Endothelial cell of umbilical vein (primary cell): ENCODE measurements around the gene OCA2. TPM values are rescaled to one million over a fixed set of nuclear protein-coding genes. Genes with fewer than 3 reads are reported as not detected.

Source experiments
- BruUV-seq: library from RNA; stranded (reverse); fragments of 400-500 nt; replicated peaks from 2 replicates; lab custom pipeline; 2021; lab: Mats Ljungman, UMichigan
- CTCF ChIA-PET: fragments of 300-600, 350-600 bp; sonication (Branson Sonifier 250); formaldehyde crosslinking; loops from one replicate; lab custom pipeline; 2021; ENCODE audit warnings: antibody characterized with exemption, inconsistent platforms; lab: Charles Lee
- POLR2A ChIA-PET: fragments of 300-600, 350-600 bp; sonication (Branson Sonifier 250); formaldehyde crosslinking; loops from one replicate; lab custom pipeline; 2021; ENCODE audit warnings: antibody characterized with exemption, inconsistent platforms; lab: Charles Lee
- DNase-seq: peaks from one replicate; pipeline ENCODE4 v3.0.0-alpha.2; 2011; ENCODE audit warnings: low read depth, low spot score
- FAIRE-seq: peaks from 2 replicates; lab custom pipeline; 2011; peaks lifted over from hg19 to GRCh38; lab: Jason Lieb, UNC
- H2AFZ ChIP-seq: 2 replicates; pipeline ENCODE4 v1.6.0; 2012; ENCODE audit warnings: low read depth, low read length, control low read depth, inconsistent platforms
- H3K27ac ChIP-seq: 2 replicates; pipeline ENCODE4 v1.5.1; 2011; ENCODE audit warnings: low read depth, mild to moderate bottlenecking, control low read depth, low read length, moderate library complexity; ENCODE audit not compliant: insufficient read depth
- H3K27me3 ChIP-seq, 2 experiments: 2 replicates each; pipeline versions ENCODE4 v1.6.0 to v1.6.1; 2011; ENCODE audit warnings: low read length in 2 of 2, mixed read lengths in 1 of 2; ENCODE audit not compliant: control insufficient read depth in 2 of 2, insufficient read depth in 2 of 2
- H3K36me3 ChIP-seq, 2 experiments: 2 replicates in 1 of 2; 3 replicates in 1 of 2; pipeline ENCODE4 v1.5.1; 2011; ENCODE audit warnings: low read length in 2 of 2, mild to moderate bottlenecking in 1 of 2, moderate library complexity in 1 of 2; ENCODE audit not compliant: control insufficient read depth in 2 of 2, insufficient read depth in 2 of 2; ENCODE audit errors: extremely low read depth in 1 of 2
- H3K4me1 ChIP-seq: 3 replicates; pipeline ENCODE4 v1.5.1; 2011; ENCODE audit warnings: mild to moderate bottlenecking, low read length; ENCODE audit not compliant: control insufficient read depth, insufficient read depth; ENCODE audit errors: extremely low read depth
- H3K4me2 ChIP-seq: 2 replicates; pipeline ENCODE4 v1.6.1; 2011; ENCODE audit warnings: low read length, control low read depth, mixed read lengths; ENCODE audit not compliant: insufficient read depth
- H3K4me3 ChIP-seq, 3 experiments: fragments of 200-600 bp in 1 of 3; sonication (generic), shearing (Covaris generic) in 1 of 3; replicated peaks in 1 of 3; 2 replicates each; pipeline ENCODE4 v1.5.1; 2011 to 2016; ENCODE audit warnings: control low read depth in 3 of 3, low read length in 3 of 3, mild to moderate bottlenecking in 2 of 3, inconsistent platforms in 1 of 3, low read depth in 1 of 3, moderate library complexity in 1 of 3; ENCODE audit not compliant: insufficient read depth in 1 of 3
- H3K79me2 ChIP-seq: 2 replicates; pipeline ENCODE4 v1.6.0; 2012; ENCODE audit warnings: low read length, inconsistent platforms; ENCODE audit not compliant: control insufficient read depth, insufficient read depth
- H3K9ac ChIP-seq: replicated peaks from 2 replicates; pipeline ENCODE3; 2011; ENCODE audit warnings: low read length, control low read depth; ENCODE audit not compliant: insufficient read depth; ENCODE audit errors: extremely low read depth
- H3K9me1 ChIP-seq: replicated peaks from 3 replicates; pipeline ENCODE4 v1.6.0; 2011; ENCODE audit warnings: mild to moderate bottlenecking, low read length; ENCODE audit not compliant: control insufficient read depth, insufficient read depth; ENCODE audit errors: extremely low read depth
- H3K9me3 ChIP-seq: replicated peaks from 2 replicates; pipeline ENCODE4 v1.5.1; 2012; ENCODE audit warnings: low read length, inconsistent platforms; ENCODE audit not compliant: control insufficient read depth, insufficient read depth
- H4K20me1 ChIP-seq: replicated peaks from 2 replicates; pipeline ENCODE3; 2011; ENCODE audit warnings: mild to moderate bottlenecking, low read length; ENCODE audit not compliant: control insufficient read depth, insufficient read depth; ENCODE audit errors: extremely low read depth
- CTCF ChIP-seq, 2 donors: IDR thresholded peaks; 1 replicate in 1 of 2; 2 replicates in 1 of 2; pipeline ENCODE4 v1.5.1; 2011; ENCODE audit warnings: low read length in 2 of 2, mild to moderate bottlenecking in 2 of 2, moderate library complexity in 2 of 2, control low read depth in 1 of 2, inconsistent platforms in 1 of 2, low read depth in 1 of 2; ENCODE audit not compliant: insufficient read depth in 1 of 2; ENCODE audit errors: extremely low read depth in 1 of 2
- EZH2 ChIP-seq: IDR thresholded peaks from 2 replicates; pipeline ENCODE4 v1.6.1; 2012; ENCODE audit warnings: borderline replicate concordance, low read depth, mild to moderate bottlenecking, moderate library complexity, low read length, inconsistent platforms; ENCODE audit not compliant: severe bottlenecking
- GATA2 ChIP-seq: IDR thresholded peaks from 2 replicates; pipeline ENCODE4 v1.7.0; 2011; ENCODE audit warnings: low read depth, mild to moderate bottlenecking, moderate library complexity, mixed read lengths, low read length; ENCODE audit not compliant: insufficient read length, insufficient read depth
- MYC ChIP-seq: IDR thresholded peaks from one replicate; pipeline ENCODE4 v1.6.1; 2011; ENCODE audit warnings: mild to moderate bottlenecking, low read depth, low read length
- POLR2A ChIP-seq: IDR thresholded peaks from 2 replicates; pipeline ENCODE4 v1.6.1; 2012; ENCODE audit warnings: low read depth, mild to moderate bottlenecking, control low read depth, low read length
- POLR2AphosphoS5 ChIP-seq: IDR thresholded peaks from 2 replicates; pipeline ENCODE4 v1.6.1; 2012; ENCODE audit warnings: low read depth, mild to moderate bottlenecking, control low read depth, low read length, moderate library complexity; ENCODE audit not compliant: insufficient read depth
- dilution Hi-C: fragments of 300-500 bp; cut with MboI; formaldehyde crosslinking; loops from one replicate; pipeline ENCODE4 v1.15.0; 2019; ENCODE audit warnings: low sequenced_read_pairs; ENCODE audit not compliant: extremely low pct_ligation_motif_present
- intact Hi-C: fragments of 100-400 bp; cut with micrococcal nuclease; formaldehyde crosslinking; loops from one replicate; pipeline ENCODE4 v1.10.0; 2022
- polyA plus RNA-seq, 4 experiments: library from polyadenylated mRNA; depleted of rRNA in 3 of 4; stranded (reverse) in 3 of 4; unstranded in 1 of 4; fragments of >200 nt; gene quantifications; 2 replicates each; pipeline versions ENCODE4 v1.2.1 to v1.2.3, GENCODE V29; 2011 to 2012; ENCODE audit warnings: missing spikeins in 1 of 4
- total RNA-seq: library from RNA; stranded (reverse); gene quantifications from 2 replicates; pipeline ENCODE4 v1.2.3, GENCODE V29; 2021
- TF ChIP-seq, protein P1 (sequence below): IDR thresholded peaks from 2 replicates; pipeline ENCODE4 v1.6.1; 2011; ENCODE audit not compliant: insufficient read depth, insufficient read length

The OCA2 gene
- total and polyA plus RNA-seq, 2 donors (not counting 3 experiments of a cell fraction or from before 2014, with no cell fraction given) = not detected

- H3K4me3 ChIP-seq = no peak overlapping the region
- no peak overlapping the region for H3K27ac ChIP-seq
- intact Hi-C loops = no loop called here
- TF ChIP-seq EZH2 = no peak
- TF ChIP-seq, protein P1, sequence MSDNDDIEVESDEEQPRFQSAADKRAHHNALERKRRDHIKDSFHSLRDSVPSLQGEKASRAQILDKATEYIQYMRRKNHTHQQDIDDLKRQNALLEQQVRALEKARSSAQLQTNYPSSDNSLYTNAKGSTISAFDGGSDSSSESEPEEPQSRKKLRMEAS = no peak
- TF ChIP-seq POLR2A = no peak
- no peak for TF ChIP-seq GATA2
- TF ChIP-seq MYC = no peak
- no peaks in the 10 kb centered on the region for H4K20me1 ChIP-seq
- DNase-seq = no peak
- no TSS peak for BruUV-seq
- no peaks in the 10 kb centered on the region for H3K4me1 ChIP-seq
- H3K4me2 ChIP-seq = no peak overlapping the region
- peaks cover 7% of the 10 kb centered on the region for H3K9me3 ChIP-seq
- no peaks in the 10 kb centered on the region for H3K36me3 ChIP-seq
- H3K9me1 ChIP-seq = no peaks in the 10 kb centered on the region
- no peak for FAIRE-seq
- CTCF ChIA-PET = no interaction called here
- no peak overlapping the region for H2AFZ ChIP-seq
- no peak overlapping the region for H3K9ac ChIP-seq
- dilution Hi-C loops = no loop called here
- H3K79me2 ChIP-seq = no peaks in the 10 kb centered on the region
- H3K27me3 ChIP-seq = no peaks in the 10 kb centered on the region
- POLR2A ChIA-PET = no interaction called here
These were observed 355.5 kb downstream of the OCA2 start for GRCh38 chr15:27743638-27744037.

GRCh38 chr15:27742751-27743477 lies 356.2 kb downstream of the OCA2 start:
- no peak overlapping the region for H3K27ac ChIP-seq
- H3K4me3 ChIP-seq = no peak overlapping the region
- no peaks in the 10 kb centered on the region for H3K4me1 ChIP-seq
- H3K4me2 ChIP-seq = no peak overlapping the region
- CTCF ChIA-PET = no interaction called here
- H3K27me3 ChIP-seq = no peaks in the 10 kb centered on the region
- dilution Hi-C loops (no loop called here), intact Hi-C loops (no loop called here)
- no peaks in the 10 kb centered on the region for H3K36me3 ChIP-seq
- H3K79me2 ChIP-seq = no peaks in the 10 kb centered on the region
- H3K9ac ChIP-seq = no peak overlapping the region
- no peaks in the 10 kb centered on the region for H3K9me1 ChIP-seq
- no peak for TF ChIP-seq POLR2AphosphoS5
- TF ChIP-seq MYC = no peak
- no peak for TF ChIP-seq CTCF (IDR thresholded peaks at IDR 0.05; ENCODE audit: extremely low read depth in 1 of 2, insufficient read depth in 1 of 2, low read depth in 1 of 2, low read length in 2 of 2)
- TF ChIP-seq, protein P1 = no peak
- TF ChIP-seq EZH2 = no peak
- peaks cover 7% of the 10 kb centered on the region for H3K9me3 ChIP-seq
- H4K20me1 ChIP-seq = no peaks in the 10 kb centered on the region
- no peak for FAIRE-seq
- H2AFZ ChIP-seq = no peak overlapping the region
- no TSS peak for BruUV-seq
- POLR2A ChIA-PET = no interaction called here
- DNase-seq = no peak
